ENCODE measurements around the gene LTBP1.

Gene LTBP1

GRCh38 chr2:33014268-33014667, 67.5 kb downstream of the LTBP1 start:
- no peak for DNase-seq

- no peak for DNase-seq
Observed at GRCh38 chr2:33015421-33016142, 68.8 kb downstream of the LTBP1 start.

DNA sequence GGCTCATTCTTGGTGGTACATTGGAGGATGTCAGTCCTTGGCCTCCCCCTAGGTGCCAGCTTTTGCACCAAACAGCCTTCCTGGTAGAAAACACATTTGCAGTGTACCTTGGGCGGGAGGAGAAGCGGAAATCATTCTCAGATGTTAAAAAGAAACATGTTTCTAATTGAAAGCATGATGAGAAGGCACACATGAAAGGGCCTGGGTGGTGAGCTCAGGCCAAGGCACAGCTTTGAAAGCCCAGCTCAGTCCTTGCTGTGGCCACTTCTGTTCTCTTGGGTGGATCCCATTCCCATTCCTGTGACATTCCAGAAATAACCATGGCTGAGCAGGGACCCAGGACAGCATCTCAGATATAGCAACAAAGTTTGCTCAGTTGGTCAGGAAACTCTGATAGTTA, 71.5 kb downstream of the LTBP1 start:
- no peak for DNase-seq

DNA sequence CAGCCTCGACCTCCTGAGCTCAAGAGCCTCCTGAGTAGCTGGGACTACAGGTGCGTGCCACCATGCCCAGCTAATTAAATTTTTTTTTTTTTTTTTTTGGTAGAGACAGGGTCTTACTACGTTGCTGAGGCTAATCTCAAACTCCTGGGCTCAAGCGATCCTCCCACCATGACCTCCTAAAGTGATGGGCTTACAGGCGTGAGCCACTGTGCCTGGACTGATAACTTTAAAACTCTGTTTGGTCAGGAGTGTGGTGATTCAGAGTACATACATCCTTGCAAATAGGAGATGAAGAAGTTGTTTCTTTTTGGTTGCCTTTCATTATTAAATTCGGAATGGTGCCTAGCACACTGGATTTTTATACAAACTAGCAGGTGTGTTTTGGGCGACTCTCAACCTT, 73.0 kb downstream of the LTBP1 start:
- no peak for DNase-seq

DNA sequence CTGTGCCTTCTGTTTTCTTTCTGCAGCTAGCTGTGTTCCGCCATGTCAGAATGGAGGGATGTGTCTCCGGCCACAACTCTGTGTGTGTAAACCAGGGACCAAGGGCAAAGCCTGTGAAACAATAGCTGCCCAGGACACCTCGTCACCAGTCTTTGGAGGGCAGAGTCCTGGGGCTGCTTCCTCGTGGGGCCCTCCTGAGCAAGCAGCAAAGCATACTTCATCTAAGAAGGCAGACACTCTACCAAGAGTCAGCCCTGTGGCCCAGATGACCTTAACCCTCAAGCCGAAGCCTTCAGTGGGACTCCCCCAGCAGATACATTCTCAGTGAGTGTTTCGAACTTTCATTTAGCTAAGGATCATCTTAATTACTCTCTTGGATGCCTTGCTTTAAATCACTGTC, 74.1 kb downstream of the LTBP1 start:
- no peak for DNase-seq

- DNase-seq = no peak
Observed at GRCh38 chr2:33021542-33022227, 74.9 kb downstream of the LTBP1 start.

DNA sequence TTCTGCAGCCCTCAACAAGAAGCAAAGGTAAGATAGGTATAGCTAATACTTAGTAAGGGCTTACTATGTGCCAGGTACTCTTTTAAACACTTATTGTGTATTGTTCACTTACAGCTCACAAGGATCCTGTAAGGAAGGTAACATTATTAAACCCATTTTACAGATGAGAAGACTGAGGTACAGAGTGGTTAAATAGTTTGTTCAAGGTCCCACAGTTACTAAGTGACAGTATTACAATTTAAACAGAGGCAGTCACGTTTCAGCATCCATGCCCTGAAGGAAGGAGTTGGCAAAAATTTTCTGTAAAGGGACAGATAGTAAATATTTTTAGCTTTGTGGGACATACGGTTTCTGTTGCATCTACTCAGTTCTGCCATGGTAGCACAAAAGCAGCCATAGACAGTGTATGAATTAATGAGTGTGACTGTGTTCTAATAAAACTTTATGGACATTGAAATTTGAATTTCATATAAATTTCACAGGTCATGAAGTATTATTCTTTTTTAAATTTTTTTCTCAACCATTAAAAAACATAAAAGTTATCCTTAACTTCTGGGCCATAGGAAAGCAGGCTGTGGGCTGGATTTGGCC, 75.7 kb downstream of the LTBP1 start:
- no peak for DNase-seq

DNA sequence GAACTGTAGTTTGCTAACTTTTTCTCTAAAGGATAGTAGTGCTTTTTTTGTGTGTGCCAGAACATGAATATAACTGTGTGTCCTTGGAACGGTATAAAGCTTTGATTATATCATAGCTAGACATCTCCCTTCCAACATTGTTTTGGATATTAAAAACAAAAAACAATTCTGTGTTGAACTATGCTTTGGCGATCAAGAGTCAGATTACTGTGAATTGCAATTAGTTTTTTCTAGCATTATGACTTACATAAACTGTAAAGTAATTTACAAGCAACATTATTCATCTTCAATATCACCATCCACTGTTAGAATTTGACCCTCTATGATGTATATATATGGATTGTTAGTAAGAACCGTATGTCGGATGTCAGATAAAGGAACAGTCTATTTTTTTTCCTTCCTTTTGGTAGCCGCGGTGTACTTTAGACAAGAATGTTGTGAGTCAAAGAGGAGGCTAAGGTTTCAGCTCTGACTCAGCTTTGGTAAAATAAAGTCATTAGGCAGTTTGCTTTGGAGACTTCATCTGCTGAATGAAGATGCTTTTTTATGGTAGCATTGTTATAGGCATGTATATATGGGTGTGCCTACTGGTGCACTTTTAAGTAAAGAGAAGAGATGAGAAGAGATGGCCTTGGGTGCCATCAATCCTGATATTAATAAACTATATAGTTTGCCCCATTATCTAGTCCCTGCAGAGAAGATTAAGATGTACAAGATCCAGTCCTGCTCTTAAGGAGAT, 76.4 kb downstream of the LTBP1 start:
- DNase-seq = no peak

GRCh38 chr2:33023728-33024500, 77.2 kb downstream of the LTBP1 start:
- no peak for DNase-seq

- DNase-seq = no peak
Observed at GRCh38 chr2:33024758-33025157, 78.0 kb downstream of the LTBP1 start.

- no peak for DNase-seq
Observed at GRCh38 chr2:33029459-33029858, 82.7 kb downstream of the LTBP1 start.

DNA sequence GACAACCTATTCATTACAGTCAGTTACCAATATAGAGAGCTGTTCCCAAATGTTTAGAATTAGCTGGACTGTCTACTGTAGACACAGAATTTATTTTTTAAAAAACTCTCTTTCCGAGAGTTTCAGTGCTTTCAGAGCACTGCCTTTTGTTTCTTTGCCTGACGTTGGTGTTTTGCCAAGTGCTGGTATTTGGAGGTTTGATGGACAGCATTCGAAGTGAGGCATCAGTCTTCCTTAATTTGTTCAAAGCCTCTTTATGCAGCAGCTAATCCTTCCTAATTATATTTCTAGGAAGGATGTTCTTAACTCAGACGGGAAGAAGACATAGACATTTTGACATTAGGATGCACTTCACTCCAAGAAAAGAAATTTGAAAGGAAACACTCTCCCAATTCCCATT, 83.2 kb downstream of the LTBP1 start:
- DNase-seq = no peak

GRCh38 chr2:33030326-33030725, 83.6 kb downstream of the LTBP1 start:
- DNase-seq = no peak

GRCh38 chr2:33032245-33032644, 85.5 kb downstream of the LTBP1 start:
- DNase-seq = no peak

DNA sequence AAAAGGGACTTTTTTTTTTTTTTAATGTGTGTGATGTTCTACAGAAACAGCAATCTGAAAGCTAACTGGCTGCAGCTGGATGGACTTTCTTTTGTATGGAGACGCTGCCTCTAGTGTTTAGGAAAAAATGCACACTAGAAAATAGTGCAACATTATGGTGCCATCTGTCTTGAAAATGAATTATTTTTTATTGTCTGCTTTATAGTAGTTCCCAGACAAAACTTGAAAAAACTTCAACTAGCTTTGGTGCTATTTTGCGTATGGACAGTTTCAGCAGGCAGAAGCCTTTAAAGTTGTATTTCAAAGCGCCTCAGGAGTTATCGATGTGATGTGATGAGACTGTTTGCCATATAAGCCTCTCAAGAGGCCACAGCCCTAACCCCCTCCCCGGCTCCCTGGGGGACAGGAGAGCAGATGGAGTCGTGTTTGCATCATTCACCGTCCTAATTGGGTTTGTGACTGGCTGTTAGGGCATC, 86.9 kb downstream of the LTBP1 start:
- DNase-seq = no peak

DNA sequence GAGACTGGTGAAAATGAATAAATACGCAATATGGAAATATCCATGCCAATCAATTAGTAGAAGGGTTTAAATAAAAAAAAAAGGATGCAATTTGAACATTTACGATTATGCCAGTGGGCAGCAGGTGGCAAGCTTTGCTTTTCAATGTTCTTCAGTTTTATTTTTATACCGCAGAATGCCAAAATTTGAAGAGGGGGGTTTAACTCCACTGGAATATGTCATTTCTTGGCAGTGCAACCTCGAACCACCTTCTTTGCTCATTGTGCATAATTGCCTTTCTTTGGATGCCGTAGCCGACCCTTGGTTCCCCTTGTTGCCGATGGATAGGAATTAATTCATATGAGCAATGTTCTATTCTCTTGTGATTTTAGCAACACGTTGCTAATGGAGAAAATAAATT, 88.0 kb downstream of the LTBP1 start:
- DNase-seq = no peak

DNA sequence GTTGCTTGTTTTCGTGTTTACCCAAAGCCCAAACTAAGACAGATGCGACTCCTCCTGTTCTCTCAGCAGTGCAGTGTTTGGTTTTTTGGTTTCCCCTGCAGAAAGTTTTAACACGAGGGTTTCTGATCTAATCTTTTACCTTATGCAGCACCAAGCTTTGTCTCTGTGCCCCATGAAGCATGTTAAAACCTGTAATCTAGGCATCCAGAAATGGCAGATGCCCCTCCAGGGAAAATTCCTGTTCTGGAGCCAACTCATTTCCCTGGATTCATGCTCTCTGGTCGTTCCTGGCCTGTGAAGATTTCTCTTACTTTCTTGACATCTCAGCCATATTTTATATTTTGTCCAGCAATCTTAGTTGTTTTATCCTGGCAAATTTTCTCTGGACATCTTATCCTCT, 91.5 kb downstream of the LTBP1 start:
- DNase-seq = no peak

DNA sequence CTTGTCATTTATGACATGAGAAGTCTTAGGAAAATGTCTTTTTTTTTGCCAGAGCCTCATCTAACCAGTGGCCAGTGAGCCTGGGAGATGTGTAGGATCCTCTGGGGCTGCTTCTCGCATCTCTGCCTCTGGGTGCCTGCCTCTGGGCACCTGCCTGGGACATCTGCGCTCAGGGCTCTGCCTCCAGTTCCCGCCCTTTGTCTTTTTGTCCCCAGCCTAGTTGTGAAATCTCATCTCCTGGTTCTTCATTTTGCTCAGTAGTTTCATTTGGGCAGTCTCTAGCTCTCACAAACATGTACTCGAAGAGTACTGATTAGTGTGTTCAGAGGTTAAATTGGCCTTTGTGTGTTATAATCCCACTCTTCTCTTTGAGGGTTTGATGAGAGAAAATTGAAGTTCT, 92.0 kb downstream of the LTBP1 start:
- no peak for DNase-seq

DNA sequence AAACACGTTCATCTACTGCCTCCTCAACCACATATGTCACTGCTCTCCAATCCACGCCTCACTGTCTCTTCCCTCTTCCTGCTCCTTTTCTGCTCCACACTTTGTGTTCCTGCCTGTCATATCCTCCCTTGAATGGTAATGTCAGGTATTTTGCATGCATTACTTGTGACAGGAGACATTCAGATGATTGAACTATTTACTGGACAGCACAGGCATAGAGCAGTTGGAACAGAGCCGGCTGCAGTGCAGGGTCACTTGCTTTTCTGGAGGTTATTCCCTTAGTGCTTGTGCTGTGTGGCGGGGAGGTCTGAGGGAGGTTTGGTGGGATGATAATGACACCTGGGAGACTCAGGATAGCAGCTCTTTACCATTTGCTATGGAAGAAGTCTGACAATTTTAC, 93.8 kb downstream of the LTBP1 start:
- no peak for DNase-seq

GRCh38 chr2:33042265-33042664, 95.5 kb downstream of the LTBP1 start:
- no peak for DNase-seq

GRCh38 chr2:33042819-33043218, 96.1 kb downstream of the LTBP1 start:
- DNase-seq = no peak

DNA sequence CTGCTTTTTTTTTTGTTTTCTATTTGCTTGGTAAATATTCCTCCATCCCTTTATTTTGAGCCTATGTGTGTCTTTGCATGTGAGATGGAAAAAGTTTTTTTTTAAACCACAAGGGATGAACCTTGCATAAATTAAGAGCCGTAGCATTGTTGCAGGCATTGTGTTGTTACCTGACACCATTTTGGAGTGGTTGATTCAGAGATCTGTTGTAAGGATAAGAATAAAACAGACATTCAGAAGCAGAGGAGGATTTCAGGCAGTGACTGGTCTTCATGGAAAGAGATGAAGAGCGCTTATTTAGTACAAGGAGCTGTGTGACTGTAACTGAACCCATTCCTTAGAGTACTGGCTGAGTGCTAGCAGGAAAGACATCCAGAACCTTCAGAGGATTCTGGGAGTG, 101.2 kb downstream of the LTBP1 start:
- DNase-seq = no peak
